Lower leg skin (tissue), 4 donors: ENCODE measurements around the gene STS. TPM values are rescaled to one million over a fixed set of nuclear protein-coding genes. Genes with fewer than 3 reads are reported as not detected.

Experiments
- DNase-seq, 2 donors: peaks; one replicate each; pipeline ENCODE4 v3.0.0-alpha.2; 2019; ENCODE audit warnings: low spot score in 2 of 2
- H3K4me3 ChIP-seq: fragments of 200-600 bp; sonication (generic); 2 replicates; pipeline ENCODE4 v1.5.1; 2017; ENCODE audit warnings: mild to moderate bottlenecking, low read depth; ENCODE audit not compliant: poor library complexity, severe bottlenecking
- POLR2A ChIP-seq, 2 donors: fragments of 450-650 bp; IDR thresholded peaks; one replicate each; pipeline ENCODE4 v1.6.1; 2016 to 2017; ENCODE audit warnings: antibody characterized with exemption in 2 of 2, mild to moderate bottlenecking in 1 of 2, moderate library complexity in 1 of 2
- WGBS, 2 donors: methylation state at CpG; one replicate each; pipeline ENCODE4 v1.1.5; 2018; 5-methylcytosine and 5-hydroxymethylcytosine counted together
- intact Hi-C: fragments of 100-400 bp; cut with DNase I; formaldehyde crosslinking; loops from one replicate; pipeline ENCODE4 v1.15.0; 2023; ENCODE audit warnings: low total_unique reads
- total RNA-seq, 4 donors: library from RNA; depleted of rRNA; stranded (reverse); fragments of >200 nt; gene quantifications; one replicate each; pipeline ENCODE4 v1.1.0, GENCODE V29; 2016
- TF ChIP-seq, protein P1 (sequence below), 3 donors: fragments of 450-650 bp; IDR thresholded peaks; one replicate each; pipeline ENCODE4 v1.5.1; 2016; ENCODE audit warnings: antibody characterized with exemption in 3 of 3, mild to moderate bottlenecking in 3 of 3, moderate library complexity in 2 of 3

STS gene
- total RNA-seq, 4 donors from 2014 or later = 11.3 to 15.7 (median 12.8) TPM

DNA sequence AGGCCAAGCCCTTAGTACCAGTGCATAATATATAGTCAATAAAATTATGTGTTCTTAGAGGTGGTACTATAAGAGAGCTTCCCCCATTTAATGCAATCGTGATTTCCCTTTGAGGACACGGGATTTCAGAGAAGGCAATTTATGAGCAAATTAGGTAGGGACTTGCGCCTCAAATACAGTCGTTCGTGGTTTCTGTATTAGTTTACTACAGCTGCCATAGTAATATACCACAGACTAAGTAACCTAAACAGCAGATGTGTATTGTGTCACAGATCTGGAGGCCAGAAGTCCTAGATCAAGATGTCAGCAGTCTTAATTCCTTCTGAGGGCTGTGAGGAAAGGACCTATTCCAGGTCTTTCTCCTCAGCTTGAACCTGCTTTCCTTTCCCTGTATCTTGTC is 1.9 kb downstream of the STS start:
- H3K4me3 ChIP-seq = no peak overlapping the region
- 78 to 85% methylated on average over 5 of the region's 5 CpGs for WGBS, 2 donors
- TF ChIP-seq POLR2A (IDR thresholded peaks at IDR 0.05) = no peak
- TF ChIP-seq, protein P1, sequence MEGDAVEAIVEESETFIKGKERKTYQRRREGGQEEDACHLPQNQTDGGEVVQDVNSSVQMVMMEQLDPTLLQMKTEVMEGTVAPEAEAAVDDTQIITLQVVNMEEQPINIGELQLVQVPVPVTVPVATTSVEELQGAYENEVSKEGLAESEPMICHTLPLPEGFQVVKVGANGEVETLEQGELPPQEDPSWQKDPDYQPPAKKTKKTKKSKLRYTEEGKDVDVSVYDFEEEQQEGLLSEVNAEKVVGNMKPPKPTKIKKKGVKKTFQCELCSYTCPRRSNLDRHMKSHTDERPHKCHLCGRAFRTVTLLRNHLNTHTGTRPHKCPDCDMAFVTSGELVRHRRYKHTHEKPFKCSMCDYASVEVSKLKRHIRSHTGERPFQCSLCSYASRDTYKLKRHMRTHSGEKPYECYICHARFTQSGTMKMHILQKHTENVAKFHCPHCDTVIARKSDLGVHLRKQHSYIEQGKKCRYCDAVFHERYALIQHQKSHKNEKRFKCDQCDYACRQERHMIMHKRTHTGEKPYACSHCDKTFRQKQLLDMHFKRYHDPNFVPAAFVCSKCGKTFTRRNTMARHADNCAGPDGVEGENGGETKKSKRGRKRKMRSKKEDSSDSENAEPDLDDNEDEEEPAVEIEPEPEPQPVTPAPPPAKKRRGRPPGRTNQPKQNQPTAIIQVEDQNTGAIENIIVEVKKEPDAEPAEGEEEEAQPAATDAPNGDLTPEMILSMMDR (IDR thresholded peaks at IDR 0.05) = no peak
- DNase-seq = no peak
- intact Hi-C loops = no loop called here

GRCh38 chrX:7153231-7153630 is 5.7 kb downstream of the STS start:
- WGBS, 2 donors = 82 to 91% methylated on average over 2 of the region's 2 CpGs
- TF ChIP-seq, protein P1 (IDR thresholded peaks at IDR 0.05) = no peak
- TF ChIP-seq POLR2A (IDR thresholded peaks at IDR 0.05) = no peak
- intact Hi-C loops = no loop called here
- H3K4me3 ChIP-seq = no peak overlapping the region
- DNase-seq = no peak

DNA sequence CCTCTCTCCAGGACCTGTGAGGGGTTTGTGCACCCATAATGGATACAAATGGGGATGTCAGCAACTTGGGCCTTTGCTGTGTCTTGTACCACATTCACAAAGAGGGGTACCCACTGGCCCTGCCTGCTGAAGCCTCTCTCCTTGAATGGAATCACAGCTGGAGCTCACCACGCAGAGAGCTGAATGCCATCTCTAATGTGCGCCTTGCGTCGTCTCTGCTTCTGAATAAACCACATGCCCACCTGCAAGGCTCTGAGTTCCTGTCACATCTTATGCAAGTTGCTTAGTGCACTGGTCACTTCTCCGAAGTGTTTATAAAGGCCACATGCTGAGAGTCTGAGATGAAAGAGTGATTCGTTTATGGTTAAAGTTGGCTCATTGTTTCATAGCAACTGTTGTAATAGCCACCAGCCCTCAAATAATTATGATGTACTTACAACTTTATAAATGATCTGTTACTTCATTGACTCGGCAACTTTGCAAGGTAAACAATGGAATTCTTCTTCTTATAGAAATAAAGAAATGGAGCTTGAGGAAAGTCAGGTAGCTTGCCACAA is 6.6 kb downstream of the STS start:
- 83 to 90% methylated on average over 7 of the region's 7 CpGs for WGBS, 2 donors
- H3K4me3 ChIP-seq = no peak overlapping the region
- no peak for DNase-seq
- TF ChIP-seq, protein P1 (IDR thresholded peaks at IDR 0.05) = no peak
- TF ChIP-seq POLR2A (IDR thresholded peaks at IDR 0.05) = no peak
- intact Hi-C loops = no loop called here

DNA sequence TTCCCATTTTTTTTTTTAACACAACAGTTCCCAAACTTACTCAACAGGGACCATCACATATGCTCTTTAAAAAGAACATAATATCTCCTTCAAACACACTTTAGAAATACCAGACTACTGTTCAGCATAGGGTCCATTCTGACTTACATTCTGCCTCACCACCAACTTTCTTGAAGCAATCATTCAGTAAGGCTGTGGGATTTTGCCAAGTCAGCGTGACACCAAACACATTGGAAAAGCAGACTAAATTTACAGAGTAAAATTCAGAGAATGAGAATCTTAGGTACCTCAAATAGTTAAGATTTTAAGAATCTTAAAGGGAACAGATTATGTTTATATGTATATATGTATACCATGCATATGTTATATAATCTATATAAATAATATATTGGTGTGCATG is 7.7 kb downstream of the STS start:
- DNase-seq = no peak
- WGBS, 2 donors = 83 to 84% methylated on average over 1 of the region's 1 CpG
- intact Hi-C loops = no loop called here
- TF ChIP-seq, protein P1 (IDR thresholded peaks at IDR 0.05) = no peak
- TF ChIP-seq POLR2A (IDR thresholded peaks at IDR 0.05) = no peak
- H3K4me3 ChIP-seq = no peak overlapping the region

DNA sequence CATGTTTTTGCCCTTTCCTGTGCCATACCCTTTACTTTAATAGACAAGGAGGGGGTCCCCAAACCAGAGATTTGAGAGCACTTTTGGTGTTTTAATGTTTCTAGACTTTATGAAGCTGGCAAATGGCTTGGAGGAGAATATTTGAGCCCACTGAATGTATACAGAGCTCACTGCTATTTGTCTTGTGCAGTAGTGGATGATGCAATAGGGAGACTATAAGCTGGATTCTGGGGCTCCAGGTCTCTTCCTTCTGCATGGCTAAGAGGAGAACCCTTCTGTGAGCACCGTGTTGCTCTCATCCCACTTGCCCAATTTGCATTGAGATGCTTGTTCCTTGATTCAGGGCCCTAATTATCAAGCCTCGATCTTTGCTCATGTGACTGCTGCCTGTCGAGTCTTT is 9.4 kb downstream of the STS start:
- no peak overlapping the region for H3K4me3 ChIP-seq
- TF ChIP-seq, protein P1 (IDR thresholded peaks at IDR 0.05) = no peak
- TF ChIP-seq POLR2A (IDR thresholded peaks at IDR 0.05) = no peak
- intact Hi-C loops = no loop called here
- WGBS, 2 donors = 86 to 88% methylated on average over 3 of the region's 3 CpGs
- no peak for DNase-seq

DNA sequence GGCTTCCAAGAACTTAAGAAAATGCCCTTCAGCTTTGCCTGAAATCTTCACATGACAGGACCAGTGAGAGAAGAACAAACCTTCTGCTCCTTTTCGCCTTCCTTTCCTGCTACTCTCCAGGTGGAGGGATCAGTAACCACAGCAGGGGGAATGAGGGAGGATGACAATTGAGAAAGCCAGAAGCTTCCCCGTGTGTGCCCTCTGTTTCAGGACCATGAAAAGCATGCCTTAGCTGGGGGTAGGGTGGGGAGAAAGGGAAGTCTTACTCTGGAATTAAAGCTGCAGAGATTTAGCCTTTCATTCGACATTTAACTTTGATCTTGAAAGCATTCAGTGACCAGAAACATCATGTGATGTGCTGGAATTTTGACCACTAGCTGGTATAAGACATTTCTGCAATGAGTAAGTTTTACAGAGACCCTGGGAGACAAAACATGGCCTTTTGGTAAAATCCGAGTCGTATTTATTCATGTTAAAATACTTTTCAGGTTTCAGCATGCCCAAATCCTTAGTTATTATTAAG is 11.0 kb downstream of the STS start:
- TF ChIP-seq POLR2A (IDR thresholded peaks at IDR 0.05) = no peak
- TF ChIP-seq, protein P1 (IDR thresholded peaks at IDR 0.05) = no peak
- 60 to 62% methylated on average over 5 of the region's 5 CpGs for WGBS, 2 donors
- H3K4me3 ChIP-seq = no peak overlapping the region
- DNase-seq = no peak
- intact Hi-C loops = no loop called here
